AG08396 (cell line): ENCODE results near the gene TOM1L1.

Source experiments
- DNase-seq: peaks from one replicate; pipeline ENCODE4 v3.0.0; 2012; ENCODE audit warnings: low spot score, mixed read lengths

TOM1L1 gene

GRCh38 chr17:54899201-54899600 lies 1.5 kb upstream of the TOM1L1 start:
- no peak for DNase-seq

DNA sequence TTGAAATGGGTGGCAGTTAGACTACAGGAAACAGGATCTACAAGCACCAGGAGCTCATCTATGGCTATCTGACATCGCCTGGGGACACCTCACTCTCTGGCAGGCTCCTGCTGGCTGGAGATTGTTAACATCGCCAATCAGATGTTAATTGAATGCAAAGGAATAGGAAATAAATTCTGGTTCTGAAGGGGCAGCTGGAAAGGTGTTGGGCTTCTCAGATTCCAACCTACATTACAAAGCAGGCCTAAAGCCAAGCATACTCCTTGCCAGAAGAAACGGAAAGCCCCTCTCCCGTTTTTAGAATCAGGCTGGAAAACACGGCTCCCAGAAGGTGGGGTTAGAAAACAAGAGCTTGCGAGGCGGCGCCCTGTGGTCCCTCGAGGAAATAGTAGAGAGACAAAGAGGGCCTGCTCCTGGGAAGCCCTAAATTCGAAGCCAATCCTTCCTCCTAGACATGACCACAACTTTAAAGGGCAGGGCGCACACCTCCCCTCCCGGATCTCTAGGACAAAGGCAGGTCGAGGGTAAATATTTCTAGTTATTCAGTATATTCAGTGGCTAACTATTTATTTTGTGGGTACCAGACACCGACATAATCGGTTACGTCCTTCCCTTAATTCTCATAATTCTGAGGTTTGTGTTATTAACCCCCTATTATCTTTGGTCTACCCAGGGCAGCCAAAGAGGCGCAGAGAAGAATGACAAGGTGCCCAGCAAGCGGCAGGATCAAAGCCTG lies 763 bp upstream of the TOM1L1 start:
- no peak for DNase-seq

GRCh38 chr17:54901230-54901822 lies 674 bp downstream of the TOM1L1 start:
- peak; percentile 29 for DNase-seq

DNA sequence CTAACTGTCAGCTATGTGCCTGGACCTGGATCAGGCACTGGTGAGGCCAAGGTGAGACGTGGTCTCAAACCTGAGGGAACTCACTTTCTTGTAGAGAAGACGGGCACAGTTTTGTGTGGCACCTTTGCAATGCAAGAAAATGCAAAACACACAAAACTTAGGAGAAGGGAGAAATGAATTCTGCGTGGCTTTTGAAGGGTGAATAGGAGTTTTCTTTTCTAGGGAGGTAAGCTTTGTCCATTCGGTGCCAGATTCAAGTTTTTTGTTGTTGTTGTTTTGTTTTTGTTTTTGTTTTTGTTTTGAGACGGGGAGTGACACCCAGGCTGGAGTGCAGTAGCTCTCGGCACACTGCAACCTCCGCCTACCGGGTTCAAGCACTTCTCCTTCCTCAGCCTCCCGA lies 1.4 kb downstream of the TOM1L1 start:
- no peak for DNase-seq

GRCh38 chr17:54902611-54903010 lies 2.0 kb downstream of the TOM1L1 start:
- DNase-seq: no peak

GRCh38 chr17:54903375-54903774 lies 2.7 kb downstream of the TOM1L1 start:
- no peak for DNase-seq

- DNase-seq: no peak
These were observed 6.0 kb downstream of the TOM1L1 start for GRCh38 chr17:54906683-54907082.

- DNase-seq: no peak
These were observed 6.7 kb downstream of the TOM1L1 start for GRCh38 chr17:54907376-54907775.

- DNase-seq: no peak
These were observed 9.1 kb downstream of the TOM1L1 start for GRCh38 chr17:54909766-54910165.

GRCh38 chr17:54916721-54917120 lies 16.1 kb downstream of the TOM1L1 start:
- no peak for DNase-seq

GRCh38 chr17:54919425-54919824 lies 18.8 kb downstream of the TOM1L1 start:
- no peak for DNase-seq

- DNase-seq: no peak
These were observed 20.2 kb downstream of the TOM1L1 start for GRCh38 chr17:54920819-54921218.

GRCh38 chr17:54924405-54924804 lies 23.8 kb downstream of the TOM1L1 start:
- DNase-seq: no peak

- no peak for DNase-seq
These were observed 26.9 kb downstream of the TOM1L1 start for GRCh38 chr17:54927525-54927924.

GRCh38 chr17:54932711-54933110 lies 32.1 kb downstream of the TOM1L1 start:
- no peak for DNase-seq

- no peak for DNase-seq
These were observed 33.3 kb downstream of the TOM1L1 start for GRCh38 chr17:54933921-54934320.

DNA sequence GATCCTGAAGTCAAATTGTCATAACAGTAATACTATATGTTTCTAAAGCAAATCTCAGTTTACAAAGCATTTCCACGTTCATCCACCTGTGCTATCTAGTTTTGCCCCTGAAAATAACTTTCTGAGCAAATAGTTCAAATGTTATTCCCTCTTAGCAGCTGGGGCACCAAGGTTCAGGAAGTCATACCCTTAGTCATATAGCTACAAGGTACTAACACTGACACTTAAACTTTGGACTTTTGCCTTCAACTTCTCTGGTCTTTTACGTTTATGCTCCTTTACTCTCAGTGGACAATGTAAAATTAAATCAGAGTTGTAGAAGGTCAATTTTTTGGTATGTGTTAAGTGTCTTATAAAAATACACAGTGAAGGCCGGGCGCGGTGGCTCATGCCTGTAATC lies 34.8 kb downstream of the TOM1L1 start:
- DNase-seq: no peak

DNA sequence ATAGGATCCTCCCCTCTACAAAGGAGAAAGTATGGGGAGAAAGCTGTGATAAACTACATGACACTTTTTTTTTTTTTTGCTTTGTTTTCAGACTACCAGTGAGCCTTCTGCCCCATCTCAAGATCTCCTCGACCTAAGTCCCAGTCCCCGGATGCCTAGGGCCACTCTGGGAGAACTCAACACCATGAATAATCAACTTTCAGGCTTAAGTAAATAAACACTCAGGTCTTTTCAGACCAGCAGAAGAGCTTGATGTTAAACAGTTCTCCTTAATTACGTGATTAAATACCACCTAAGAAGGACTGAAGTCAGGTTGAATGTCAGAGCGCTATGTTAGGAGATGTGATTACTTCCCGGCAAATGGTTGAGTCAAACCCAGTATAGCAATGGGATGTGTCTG lies 36.4 kb downstream of the TOM1L1 start:
- DNase-seq: no peak

- no peak for DNase-seq
These were observed 36.8 kb downstream of the TOM1L1 start for GRCh38 chr17:54937426-54937825.

- DNase-seq: no peak
These were observed 40.6 kb downstream of the TOM1L1 start for GRCh38 chr17:54941285-54941684.

GRCh38 chr17:54944796-54945195 lies 44.1 kb downstream of the TOM1L1 start:
- no peak for DNase-seq

DNA sequence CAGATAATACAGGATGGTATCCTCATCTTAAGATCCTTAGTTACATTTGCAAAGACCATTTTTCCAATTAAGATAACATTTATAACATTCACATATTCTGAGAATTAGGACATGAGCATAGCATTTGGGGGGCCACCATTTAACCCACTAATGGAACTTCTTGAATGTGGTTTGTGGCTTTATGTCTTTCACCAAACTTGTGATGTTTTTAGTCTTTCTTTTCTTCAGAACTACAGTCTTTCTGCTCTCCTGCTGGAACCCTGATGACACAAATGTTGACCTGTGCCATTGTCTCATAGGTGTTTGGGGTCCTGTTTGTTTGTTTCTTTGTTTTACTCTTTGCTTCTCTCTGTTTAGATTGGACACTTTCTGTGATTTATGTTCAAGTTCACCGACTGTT lies 44.6 kb downstream of the TOM1L1 start:
- no peak for DNase-seq

DNA sequence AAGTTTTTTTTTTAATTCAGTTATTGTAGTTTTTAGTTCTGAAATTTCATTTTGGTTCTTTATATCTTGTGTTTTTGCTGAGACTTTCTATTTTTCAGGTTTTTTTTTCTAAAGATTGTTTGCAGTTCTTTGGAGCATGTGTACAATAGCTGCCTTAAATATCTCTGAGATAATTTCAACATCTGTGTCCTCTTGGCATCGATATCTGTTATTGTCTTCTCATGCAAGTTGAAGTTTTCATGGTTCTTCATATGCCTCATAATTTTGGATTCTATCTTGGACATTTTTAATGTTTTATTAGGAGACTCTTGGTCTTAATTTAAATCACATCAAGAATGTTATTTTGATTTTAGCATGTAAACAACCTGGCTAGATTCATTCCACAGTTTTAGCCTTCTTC lies 45.0 kb downstream of the TOM1L1 start:
- DNase-seq: no peak

GRCh38 chr17:54947396-54947795 lies 46.7 kb downstream of the TOM1L1 start:
- DNase-seq: no peak
